Activated CD8-positive, alpha-beta memory T cell treated with anti-CD3 and anti-CD28 coated beads for 24 hours (primary cell): ENCODE results near the gene NMU.
A peak's percentile ranks its signal among the peaks of the same experiment; 100 is the strongest.
"Not testable (repeated sequence)": the region's sequence is repeated elsewhere in the genome, so short reads cannot be mapped to it uniquely, and the experiment has no call there.

Source experiments
- DNase-seq: peaks from one replicate; pipeline ENCODE4 v3.0.0-alpha.2; 2020

NMU gene, protein sequence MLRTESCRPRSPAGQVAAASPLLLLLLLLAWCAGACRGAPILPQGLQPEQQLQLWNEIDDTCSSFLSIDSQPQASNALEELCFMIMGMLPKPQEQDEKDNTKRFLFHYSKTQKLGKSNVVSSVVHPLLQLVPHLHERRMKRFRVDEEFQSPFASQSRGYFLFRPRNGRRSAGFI

DNA sequence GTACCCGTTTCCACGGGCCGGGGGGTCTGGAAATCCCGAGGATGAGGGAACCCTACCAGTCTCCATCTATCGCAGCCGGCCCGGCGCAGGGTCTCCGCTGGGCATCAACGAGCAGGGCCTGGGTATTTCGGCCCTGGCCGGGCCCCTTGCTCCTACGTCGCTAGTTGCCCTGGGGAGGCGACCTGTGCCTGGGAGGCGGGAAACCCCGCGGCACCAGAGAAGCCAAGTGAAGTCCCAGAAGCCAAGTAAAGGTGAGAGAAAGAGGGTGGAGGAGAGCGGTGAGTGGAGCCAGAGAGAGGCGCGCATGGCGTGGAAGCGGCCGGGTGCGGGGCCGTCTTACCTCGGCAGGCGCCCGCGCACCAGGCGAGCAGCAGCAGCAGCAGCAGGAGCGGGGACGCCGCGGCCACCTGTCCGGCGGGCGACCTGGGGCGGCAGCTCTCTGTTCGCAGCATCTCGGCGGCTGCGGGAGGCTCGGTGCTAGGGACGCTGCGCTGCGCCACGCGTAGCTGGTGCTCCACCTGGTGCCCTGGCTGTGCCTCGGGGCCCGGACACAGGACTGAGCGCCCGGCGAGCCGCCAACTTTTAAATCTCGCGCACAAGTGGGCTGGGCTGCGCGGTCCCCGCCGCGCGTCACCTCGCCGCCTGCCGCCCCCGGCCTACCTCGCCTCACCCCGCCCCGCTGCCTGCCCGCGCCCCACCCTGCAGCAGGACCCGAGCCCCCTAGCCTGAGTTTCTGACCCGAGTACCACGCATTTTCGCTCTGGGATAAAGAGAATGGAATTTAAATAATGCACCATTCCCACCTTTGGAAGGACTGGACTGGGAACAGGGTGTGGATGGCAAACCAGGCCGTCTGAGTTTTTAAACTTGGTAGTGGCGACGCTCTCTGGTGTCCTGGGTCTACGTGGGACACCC is at the start of gene NMU:
Gene NMU, minus strand, starts transcription at position 558 of the 915 bp plus-strand sequence. Its CDS starts 106 bp downstream, at position 452.
- peak; percentile 62 for DNase-seq

DNA sequence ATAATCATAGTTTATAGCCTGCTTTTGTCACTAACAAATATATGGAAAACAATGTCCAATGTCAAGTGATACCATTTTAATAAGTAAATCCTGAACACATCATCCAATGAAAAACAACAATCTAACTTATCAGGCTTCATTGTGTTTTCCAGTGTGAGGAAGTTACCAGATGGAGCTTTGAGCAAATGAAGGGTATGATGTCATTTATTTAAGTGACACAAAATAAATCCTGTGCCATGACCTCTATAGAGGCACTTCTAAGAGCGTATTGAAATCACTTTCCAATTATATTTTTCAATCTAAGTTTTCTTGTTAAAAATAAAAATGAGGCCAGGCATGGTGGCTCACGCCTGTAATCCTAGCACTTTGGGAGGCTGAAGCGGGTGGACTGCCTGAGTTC is 48.2 kb upstream of the NMU start:
- no peak for DNase-seq

DNA sequence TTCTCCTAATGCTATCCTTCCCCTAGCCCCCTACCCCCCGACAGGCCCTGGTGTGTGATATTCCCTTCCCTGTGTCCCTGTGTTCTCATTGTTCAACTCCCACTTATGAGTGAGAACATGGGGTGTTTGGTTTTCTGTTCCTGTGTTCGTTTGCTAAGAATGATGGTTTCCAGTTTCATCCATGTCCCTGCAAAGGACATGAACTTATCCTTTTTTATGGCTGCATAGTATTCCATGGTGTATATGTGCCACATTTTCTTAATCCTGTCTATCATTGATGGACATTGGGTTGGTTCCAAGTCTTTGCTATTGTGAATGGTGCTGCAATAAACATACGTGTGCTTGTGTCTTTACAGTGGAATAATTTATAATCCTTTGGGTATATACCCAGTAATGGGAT is 46.7 kb upstream of the NMU start:
- not testable (repeated sequence) for DNase-seq

DNA sequence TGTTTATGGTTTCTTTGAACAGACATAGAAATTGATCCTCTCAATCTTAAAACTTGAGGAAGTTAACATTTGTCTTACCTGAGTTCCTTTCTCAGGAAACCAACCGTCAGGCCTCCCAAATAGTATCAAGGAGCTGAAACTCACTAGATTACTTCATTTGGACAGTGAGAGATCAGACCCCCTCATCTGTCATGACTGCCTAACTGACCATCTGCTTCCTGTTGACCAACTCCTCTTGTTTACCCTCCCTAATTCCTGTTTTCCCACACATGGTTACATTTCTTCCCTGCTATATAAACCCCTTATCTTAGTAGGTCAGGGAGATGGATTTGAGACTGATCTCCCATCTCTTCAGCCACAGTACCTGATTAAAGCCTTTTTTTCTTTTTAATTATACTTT is 46.2 kb upstream of the NMU start:
- DNase-seq: no peak

DNA sequence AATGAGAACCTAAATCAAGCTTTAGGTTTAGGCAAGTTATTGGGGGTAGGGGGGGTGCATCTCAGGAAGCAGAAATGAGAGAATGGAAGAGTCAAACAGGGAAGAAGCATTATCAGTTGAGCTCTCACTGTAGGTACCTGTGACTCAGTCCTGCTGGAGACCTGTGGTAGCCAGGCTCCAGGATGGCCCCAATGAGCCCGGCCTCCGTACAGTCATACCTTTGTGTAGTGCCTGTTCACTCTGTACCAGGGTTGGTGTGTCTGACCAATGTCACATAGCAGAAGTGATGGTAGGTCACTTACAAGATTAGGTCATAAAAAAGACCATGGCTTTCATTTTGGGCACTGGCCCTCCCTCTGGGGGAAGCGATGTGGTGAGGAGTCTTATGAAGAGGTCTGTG is 45.3 kb upstream of the NMU start:
- DNase-seq: no peak

DNA sequence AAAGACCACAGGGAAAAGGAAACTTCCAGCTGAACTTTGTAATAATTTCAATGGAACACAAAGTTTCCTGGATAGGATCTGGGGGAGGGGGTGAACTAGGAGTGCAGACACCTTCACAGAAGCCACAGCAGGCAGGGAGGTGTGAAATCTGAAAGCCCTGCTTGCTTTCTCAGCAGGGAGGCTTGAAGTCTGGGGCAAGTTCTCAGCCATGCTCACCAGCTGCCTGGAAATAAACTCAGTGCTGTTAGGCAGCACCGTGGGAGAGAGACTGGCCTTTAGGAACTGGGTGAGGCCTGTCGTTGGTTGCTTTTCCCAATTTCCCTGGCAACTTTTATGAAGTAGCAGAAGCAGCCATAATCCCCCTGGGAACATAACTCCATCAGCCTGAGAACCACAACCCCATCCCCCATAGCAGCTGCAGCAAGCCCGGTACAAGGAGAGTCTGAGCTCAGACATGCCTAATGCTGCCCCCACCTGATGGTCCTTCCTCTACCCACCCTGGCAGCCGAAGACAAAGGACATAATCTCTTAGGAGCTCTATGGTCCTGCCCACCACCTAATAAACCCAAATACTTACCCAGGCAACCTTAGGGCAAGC is 39.2 kb upstream of the NMU start:
- no peak for DNase-seq

DNA sequence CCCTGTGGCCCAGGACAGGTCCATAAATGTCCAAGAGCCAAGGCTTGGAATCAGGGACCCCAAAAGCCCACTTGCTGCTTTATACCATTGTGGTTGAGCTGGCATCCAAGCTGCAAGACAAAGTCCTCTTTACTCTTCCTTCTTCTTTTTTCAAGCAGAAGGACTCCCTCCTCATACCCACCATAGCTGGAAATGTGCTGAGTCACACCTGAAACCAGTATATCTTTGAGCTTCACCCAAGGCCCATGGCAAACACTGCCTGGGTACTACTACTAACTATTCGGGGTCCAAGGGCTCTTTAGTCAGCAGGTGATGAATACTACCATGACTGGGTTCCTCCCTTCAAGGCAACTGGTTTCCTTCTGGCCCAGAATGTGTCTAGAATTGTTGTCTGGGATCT is 37.3 kb upstream of the NMU start:
- DNase-seq: no peak

DNA sequence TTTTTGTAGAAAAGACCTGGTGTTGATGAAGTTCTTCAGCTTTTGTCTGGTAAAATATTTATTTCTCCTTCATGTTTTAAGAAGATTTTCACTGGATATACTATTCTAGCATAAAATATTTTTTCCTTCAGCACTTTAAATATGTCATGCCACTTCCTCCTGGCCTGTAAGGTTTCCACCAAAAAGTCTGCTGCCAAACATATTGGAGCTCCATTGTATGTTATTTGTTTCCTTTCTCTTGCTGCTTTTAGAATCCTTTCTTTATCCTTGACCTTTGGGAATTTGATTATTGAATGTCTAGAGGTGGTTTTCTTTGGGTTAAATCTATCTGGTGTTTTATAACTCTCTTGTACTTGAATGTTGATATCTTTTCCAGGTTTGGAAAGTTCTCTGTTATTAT is 35.6 kb upstream of the NMU start:
- DNase-seq: no peak

DNA sequence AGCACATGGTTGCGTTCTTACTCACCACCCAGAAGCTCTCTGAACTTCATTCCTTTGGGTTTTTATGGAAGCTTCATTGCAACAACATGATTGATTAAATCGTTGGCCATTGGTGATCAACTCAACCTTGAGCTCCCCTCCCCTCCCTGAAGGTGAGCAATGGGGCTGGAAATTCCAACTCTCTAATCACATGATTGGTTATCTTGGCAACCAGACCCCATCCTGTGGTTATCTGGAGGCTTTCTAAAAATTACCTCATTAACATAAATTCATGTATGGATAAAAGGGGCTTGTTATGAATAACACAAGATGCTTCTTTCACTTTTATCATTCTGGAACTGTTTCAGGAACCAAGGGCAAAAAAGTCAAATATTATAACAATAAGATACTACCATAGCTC is 34.6 kb upstream of the NMU start:
- no peak for DNase-seq

DNA sequence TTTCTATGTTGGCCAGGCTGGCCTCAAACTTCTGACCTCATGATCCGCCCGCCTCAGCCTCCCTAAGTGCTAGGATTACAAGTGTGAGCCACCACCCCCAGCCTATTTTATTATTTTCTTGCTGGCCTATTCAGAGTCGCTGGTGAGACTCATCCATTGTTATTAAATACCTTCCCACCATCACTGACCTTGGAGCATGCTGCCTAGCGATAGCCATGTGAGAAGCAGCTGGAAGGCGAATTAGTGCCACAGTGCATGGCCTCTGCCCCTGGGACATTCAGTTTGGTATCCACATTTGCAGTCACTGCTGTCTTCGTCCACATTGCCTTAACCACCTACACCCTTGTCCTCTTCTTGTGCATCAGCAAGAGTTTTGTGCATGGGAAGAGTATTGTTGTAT is 32.4 kb upstream of the NMU start:
- DNase-seq: no peak

DNA sequence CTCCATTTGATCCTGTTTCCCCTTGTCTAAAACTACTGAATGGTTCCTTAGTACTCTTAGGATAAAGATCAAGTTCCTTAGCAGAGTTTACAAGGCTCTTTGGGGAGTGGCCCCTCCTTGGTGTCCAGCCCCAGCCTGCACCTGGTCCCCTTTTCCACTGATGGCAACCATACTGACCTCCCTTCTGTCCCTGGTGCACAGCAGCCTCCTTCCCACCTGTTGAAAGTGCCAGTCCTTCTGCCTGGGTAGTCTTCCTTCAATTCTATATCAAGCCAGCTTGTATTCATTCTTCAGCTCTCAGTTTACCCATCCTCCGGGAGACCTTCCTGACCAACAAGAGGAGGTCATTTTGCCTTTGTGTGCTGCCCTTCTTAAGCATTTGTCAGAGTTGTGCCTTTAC is 30.4 kb upstream of the NMU start:
- no peak for DNase-seq

DNA sequence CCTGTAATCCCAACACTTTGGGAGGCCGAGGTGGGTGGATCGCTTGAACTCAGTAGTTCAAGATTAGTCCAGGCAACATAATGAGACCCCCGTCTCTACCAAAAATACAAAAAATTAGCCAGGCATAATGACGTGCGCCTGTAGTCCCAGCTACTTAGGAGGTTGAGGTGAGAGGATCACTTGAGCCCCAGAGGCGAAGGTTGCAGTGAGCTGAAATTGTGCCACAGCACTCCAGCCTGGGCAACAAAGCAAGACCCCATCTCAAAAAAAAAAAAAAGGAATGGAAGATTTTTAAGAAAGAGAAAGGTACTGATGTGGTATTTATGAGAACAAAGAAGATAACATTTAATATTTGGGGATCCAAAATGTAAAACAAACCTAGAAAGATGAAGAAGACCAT is 27.0 kb upstream of the NMU start:
- DNase-seq: no peak

DNA sequence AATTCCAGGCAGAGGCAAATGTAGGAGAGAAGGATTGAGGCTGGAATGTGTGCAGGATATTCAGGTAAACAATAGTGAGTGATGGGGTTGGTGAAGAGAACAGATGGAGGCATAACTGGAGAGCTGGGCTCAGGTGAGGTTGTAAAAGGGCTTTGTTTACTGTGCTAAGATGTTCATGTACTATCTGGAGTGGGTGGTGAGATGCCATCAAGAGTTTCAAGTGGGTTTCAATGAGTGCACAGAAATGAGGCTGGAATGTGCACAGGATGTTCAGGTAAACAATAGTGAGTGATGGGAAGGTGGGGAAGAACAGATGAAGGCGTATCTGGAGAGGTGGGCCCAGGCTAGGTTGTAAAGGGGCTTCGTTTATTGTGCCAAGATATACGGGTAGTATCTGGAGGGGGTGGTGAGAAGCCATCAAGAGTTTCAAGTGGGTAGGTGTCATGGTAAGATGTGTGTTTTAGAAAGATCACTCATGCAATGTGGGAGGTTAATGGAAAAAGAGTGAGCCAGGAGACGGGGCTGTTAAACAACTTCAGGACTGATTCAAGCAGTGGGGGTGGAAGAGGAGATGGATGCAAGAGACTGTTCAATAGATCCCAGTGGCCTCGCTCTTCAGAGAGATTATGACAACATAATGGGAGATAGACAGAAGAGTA is 25.4 kb upstream of the NMU start:
- DNase-seq: no peak

DNA sequence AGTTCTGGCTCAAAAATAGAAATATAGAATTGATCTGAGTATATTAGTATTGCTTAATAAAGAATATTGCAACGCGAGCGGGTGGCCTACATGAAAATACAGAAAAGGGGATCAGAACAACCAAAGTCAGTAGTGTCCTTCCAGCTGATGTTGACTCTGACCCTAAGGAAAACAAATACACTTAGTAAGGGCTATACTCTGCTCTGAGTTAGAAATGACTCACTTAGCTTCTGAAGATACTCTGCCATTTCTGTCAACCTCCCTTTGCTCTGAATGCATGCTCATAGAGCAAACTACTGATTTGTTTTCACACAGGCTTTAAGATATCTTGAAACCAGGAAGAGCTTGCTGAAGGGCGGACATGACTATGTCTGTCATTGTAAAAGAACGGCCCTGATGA is 22.6 kb upstream of the NMU start:
- DNase-seq: no peak

DNA sequence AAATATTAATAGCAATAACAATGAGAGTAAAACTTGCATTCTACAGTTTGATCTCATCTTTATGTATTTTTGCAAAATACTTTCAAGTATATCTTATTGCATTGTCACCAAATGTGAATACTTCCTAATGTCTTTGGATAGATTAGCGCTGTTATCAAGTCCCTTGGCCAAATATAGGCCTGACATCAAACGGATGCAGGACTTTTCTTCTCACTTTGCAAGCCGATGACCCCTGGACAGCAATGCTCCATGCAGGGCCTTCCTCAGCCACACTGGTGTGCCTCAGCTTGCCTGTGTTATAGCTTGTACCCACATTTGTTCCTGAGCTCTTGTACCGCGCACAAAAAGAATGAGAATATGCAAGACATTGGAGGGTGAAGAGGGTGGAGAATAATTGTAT is 18.0 kb upstream of the NMU start:
- DNase-seq: no peak

DNA sequence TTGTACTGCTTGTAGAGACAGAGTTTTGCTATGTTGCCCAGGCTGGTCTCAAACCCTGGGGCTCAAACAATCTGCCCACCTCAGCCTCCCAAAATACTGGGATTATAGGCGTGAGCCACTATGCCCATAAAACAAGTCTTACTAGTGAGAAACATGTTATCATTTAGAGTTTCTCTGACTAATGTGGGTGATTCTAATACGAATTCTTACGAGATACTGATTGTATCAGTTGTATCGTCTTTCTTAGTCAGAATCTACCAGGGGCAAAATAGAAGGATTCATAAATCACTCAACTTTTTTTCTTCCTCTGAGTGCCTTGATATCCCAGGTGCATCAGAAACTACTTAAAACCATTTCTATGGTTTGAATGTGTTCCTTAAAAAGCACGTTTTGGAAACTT is 14.4 kb upstream of the NMU start:
- DNase-seq: no peak

DNA sequence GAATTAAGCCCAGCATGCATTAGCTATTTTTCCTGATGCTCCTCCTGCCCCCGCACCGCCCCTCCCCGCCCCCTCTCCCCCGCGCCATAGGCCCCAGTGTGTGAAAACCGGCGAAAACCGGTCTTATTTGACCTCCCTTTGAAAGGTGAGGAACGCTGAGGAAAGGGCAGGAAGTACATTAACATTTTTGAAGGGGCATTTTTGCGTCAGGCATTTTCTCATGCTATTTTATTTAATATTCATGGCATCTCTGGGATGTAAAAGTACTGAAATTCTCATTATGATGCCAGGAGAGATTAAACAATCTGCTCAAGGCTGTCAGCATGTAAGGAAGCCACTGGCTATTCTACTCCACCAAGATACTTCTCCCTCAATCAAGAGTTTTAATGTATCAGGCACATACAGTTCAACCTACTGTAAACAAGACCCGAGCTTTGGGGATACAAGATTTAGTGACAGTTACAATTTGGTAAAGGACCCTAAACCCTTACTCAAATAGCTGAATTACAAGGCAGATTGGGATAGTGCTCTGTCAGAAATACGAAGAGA is 1.2 kb upstream of the NMU start:
- no peak for DNase-seq

DNA sequence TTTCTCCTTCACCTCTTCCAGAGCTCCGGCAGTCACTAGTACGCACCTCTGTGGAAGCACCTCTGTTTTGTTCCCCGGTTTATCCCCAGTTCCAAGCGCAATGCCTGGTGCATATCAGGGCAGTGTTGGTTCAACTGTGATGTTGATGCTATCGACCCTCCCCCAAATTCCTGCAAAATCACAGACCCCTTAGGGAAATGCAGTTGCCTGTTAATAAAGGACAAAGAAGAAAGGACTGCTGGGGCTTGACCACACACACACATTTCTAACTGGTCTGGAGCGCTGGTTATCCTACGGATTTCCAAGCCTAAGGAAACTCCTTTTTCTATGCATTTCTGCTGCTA is 530 bp upstream of the NMU start:
- no peak for DNase-seq

DNA sequence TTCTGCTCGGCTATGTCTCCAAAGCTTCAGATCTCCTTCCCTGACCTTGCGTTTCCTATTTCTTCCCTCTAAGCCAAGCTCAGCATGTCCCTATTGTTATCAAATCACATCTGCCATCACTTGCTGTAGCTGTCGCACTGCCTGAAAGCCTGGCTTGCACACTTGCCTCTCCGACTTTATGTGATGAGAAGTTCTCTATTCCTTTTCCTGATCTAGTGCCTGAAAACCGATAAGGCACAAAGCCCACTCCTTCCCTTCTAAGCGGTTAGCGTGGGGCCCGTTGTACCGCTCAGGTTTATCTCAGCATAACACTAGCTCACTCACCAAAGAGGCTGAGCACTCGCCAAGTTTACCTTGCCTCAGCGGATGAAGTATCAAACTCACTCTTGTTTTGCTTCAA is 816 bp downstream of the NMU start:
- DNase-seq: no peak

DNA sequence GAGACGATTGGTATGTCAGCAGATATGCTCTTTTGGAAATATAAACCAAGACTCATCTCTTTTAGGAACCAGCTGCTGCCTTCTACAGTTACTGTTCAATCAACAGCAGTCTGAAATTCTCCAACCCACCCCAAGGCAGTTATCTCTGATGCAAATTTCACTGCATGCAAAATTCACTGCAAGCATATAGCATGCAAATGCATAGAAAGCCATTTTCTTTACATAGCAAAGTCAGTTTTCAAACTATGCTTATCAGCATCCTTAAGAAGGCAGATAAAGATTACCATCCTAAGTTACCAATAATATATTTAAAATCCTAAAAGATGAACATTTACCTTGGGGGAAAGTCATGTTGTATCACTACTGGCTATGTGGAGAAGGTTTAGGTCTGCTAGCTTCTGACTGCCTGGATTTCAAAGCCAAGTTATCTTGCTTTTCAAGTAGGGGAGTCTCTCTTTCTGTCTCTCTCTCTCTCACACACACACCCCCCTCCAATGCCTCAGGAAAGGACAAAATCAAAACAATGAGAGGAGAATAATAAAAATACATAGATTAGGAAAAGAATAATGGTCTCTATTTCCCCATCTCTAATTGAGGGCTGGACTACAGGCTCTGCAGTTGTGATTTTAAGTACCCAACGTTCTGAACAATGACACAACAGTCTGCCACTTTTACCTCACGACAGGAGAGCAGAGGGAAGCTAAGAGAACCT is 1.5 kb downstream of the NMU start:
- DNase-seq: no peak

DNA sequence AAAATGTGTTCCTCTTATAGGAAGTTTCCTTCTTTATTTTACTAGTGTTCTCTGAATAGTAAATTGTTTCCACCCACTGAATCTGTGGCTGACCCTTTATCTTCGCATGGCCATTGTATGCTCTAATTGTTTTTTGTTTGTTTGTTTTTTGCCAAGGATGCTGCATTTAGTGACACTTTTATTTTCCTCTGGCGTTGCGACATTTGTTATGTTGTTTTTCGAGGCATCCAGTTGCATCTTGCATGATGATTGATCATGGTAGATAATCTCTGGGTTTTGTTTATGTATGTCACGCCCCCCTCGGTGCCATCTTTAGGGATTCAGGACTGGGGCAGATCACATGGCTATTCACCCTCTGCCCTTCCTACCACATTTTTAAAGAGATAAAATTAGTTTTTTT is 2.2 kb downstream of the NMU start:
- DNase-seq: no peak

DNA sequence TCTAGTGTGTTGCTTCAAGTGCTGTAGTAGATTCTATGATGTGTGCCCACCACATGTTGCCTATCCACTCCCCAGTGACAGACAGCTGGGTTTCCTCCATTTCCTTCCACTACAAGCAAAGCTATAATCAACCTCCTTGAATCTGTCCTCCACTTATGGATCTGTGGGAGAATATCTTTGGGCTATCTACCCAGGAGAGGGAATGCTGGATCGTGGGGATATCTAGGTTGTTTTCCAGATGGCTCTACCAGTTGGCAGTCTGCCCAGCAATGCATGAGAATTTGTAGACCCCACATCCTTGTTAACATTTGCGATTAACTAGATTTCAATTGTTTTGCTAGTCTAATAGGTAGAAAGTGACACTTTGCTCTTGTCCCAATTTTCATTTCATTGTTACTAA is 10.3 kb downstream of the NMU start:
- DNase-seq: no peak

DNA sequence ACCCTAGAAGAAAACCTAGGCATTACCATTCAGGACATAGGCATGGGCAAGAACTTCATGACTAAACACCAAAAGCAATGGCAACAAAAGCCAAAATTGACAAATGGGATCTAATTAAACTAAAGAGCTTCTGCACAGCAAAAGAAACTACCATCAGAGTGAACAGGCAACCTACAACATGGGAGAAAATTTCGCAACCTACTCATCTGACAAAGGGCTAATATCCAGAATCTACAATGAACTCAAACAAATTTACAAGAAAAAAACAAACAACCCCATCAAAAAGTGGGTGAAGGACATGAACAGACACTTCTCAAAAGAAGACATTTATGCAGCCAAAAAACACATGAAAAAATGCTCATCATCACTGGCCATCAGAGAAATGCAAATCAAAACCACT is 12.0 kb downstream of the NMU start:
- DNase-seq: not testable (repeated sequence)
